HG02759 (cell line): Measurements from ENCODE around the gene ARFGEF2.
"Not testable (repeated sequence)": the region's sequence is repeated elsewhere in the genome, so short reads cannot be mapped to it uniquely, and the experiment has no call there.

Experiments
- ATAC-seq: cut with Tn5 transposase; IDR thresholded peaks from one replicate; pipeline ENCODE4 v1.9.1; 2021; ENCODE audit warnings: mild to moderate bottlenecking, moderate library complexity; ENCODE audit not compliant: unreplicated experiment

ARFGEF2 gene

DNA sequence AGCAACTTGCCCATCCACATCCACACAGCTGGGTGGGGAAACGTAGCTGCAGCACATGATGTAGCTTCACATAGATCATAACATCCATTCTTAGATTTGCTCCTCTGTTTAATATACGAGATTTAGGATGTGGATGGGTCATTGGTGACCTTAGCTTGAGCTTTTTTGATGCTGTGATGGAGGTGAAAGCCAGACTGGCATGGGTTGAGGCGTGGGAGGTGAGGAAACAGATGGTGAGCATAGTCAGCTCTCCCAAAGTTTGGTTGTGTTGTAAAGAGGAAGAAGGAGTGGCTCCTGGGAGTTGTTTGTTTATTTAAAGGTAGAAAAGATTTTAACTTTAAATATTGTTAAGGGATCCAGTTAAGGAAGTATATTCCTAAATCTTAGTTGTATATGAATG is 5.3 kb downstream of the ARFGEF2 start:
- no peak for ATAC-seq

GRCh38 chr20:48928832-48929725 is 7.6 kb downstream of the ARFGEF2 start:
- ATAC-seq = no peak

DNA sequence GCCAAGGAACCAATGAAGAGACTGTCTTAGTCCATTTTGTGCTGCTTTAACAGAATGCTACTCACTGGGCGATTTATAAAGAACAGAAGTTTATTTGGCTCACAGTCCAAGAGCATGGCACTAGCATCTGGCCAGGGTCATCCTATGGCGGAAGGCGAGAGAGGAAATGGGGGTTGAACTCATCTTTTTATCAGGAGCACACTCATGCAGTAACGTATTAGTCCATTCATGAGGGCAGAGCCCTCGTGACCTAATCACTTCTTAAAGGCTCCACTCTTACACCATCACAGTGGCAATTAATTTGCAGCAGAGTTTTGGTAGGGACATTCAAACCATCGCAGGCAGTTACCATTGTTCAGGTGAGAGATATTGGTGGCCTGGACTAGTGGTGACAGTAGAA is 8.5 kb downstream of the ARFGEF2 start:
- ATAC-seq = no peak

- no peak for ATAC-seq
Measured at GRCh38 chr20:48930878-48931277, 9.4 kb downstream of the ARFGEF2 start.

- no peak for ATAC-seq
Measured at GRCh38 chr20:48931527-48932374, 10.2 kb downstream of the ARFGEF2 start.

GRCh38 chr20:48932375-48932941 is 10.9 kb downstream of the ARFGEF2 start:
- no peak for ATAC-seq

DNA sequence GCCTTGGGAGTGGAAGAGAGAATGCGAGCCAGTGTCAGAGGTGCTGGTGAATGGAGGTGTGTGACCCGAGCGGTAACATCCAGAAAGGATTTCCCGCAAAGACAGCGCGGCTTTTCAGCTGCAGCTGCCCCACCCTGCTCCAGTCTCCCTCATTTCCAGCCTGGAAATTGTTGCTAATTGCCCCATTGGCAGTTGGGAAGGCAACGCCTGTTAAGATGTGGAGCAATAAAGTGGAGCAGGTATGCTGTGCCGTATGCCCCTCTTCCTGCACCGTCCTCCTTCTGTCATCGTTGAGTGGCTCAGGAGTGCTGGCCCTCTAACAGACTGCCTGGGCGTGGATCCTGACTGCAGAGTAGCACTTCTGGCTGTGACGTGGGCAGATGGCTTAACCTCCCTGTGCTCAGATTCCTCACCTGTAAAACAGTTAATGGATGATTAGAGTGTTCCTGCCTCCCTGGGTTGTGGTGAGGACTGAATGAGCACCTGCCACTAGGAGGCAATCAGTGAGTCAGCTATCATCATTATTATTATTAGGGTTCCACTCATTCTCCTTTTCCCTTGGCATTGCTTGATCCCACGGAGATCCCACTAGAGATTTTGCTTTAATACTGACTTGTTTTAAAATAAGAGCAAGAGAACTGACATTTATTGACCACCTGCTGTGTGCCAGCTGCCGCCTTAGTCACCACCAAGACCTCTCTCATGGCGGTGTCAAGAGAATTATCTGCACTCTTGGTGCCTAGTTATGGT is 11.7 kb downstream of the ARFGEF2 start:
- no peak for ATAC-seq

DNA sequence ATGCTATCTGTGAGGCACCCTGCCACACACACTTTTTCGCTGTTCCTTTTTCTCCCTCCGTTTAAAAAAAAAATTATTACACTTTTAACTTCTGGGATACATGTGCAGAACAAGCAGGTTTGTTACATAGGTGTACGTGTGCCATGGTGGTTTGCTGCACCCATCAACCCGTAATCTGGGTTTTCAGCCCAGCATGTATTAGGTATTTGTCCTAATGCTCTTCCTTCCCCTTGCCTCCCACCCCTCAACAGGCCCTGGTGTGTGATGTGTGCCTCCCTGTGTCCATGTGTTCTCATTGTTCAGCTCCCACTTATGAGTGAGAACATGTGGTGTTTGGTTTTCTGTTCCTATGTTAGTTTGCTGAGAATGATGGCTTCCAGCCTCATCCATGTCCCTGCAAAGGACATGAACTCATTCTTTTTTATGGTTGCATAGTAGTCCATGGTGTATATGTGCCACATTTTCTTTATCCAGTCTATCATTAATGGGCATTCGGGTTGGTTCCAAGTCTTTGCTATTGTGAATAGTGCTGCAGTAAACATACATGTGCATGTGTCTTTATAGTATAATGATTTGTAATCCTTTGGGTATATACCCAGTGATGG is 12.9 kb downstream of the ARFGEF2 start:
- not testable (repeated sequence) for ATAC-seq

GRCh38 chr20:48934966-48935365 is 13.5 kb downstream of the ARFGEF2 start:
- ATAC-seq = not testable (repeated sequence)

DNA sequence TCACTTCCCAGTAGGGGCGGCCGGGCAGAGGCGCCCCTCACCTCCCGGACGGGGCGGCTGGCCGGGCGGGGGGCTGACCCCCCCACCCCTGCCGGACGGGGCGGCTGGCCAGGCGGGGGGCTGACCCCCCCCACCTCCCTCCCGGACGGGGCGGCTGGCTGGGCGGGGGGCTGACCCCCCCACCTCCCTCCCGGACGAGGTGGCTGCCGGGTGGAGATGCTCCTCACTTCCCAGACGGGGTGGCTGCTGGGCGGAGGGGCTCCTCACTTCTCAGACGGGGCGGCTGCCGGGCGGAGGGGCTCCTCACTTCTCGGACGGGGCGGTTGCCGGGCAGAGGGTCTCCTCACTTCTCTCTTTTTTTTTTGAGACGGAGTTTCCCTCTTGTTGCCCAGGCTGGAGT is 14.7 kb downstream of the ARFGEF2 start:
- not testable (repeated sequence) for ATAC-seq

DNA sequence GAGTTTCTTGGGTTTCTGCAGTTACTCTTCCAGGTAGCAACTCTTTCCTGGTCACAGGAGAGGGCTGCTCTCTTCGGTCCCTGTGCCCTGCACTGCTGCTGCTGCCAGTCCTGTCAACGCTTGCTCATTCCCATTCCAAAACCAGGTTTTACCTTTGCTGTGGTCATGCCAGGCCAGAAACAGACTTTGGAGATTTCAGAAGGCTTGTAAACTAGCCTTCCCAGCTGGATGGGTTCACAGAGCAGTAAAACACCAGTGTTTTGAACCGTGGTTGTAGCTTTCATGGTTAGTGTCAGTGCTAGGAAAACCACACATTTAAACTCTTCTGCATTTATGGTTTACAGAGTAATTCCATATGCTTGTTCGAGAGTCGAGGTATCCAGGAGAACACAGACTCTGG is 16.2 kb downstream of the ARFGEF2 start:
- ATAC-seq = no peak

GRCh38 chr20:48938670-48939069 is 17.2 kb downstream of the ARFGEF2 start:
- no peak for ATAC-seq

GRCh38 chr20:48940170-48940569 is 18.7 kb downstream of the ARFGEF2 start:
- no peak for ATAC-seq

GRCh38 chr20:48941467-48941866 is 20.0 kb downstream of the ARFGEF2 start:
- ATAC-seq = no peak

GRCh38 chr20:48942730-48943129 is 21.2 kb downstream of the ARFGEF2 start:
- ATAC-seq = no peak

DNA sequence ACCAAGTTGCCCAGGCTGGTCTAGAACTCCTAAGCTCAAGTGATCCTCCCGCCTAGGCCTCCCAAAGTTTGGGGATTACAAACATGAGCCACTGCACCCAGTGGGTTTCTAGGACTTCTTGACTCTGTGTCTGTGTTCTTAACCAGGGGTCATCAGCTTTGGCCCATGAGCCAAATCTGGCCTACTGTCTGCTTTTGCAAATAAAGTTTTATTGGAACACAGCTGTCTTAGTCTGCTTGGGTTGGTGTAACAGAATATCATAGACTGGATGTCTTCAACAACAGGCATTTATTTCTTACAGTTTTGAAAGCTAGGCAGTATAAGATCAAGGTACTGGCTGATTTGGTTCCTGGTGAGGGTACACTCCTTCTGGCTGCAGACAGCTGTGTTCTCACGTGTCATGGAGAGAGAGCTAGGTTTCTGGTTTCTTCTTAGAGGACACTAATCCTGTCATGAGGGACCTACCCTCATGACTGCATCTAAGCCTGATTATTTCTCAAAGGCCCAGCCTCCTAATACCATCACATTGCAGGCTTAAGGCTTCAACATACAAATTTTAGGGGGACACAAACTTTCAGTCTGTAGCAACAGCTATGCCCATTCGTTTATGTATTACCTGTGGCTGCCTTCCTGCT is 23.3 kb downstream of the ARFGEF2 start:
- ATAC-seq = no peak

DNA sequence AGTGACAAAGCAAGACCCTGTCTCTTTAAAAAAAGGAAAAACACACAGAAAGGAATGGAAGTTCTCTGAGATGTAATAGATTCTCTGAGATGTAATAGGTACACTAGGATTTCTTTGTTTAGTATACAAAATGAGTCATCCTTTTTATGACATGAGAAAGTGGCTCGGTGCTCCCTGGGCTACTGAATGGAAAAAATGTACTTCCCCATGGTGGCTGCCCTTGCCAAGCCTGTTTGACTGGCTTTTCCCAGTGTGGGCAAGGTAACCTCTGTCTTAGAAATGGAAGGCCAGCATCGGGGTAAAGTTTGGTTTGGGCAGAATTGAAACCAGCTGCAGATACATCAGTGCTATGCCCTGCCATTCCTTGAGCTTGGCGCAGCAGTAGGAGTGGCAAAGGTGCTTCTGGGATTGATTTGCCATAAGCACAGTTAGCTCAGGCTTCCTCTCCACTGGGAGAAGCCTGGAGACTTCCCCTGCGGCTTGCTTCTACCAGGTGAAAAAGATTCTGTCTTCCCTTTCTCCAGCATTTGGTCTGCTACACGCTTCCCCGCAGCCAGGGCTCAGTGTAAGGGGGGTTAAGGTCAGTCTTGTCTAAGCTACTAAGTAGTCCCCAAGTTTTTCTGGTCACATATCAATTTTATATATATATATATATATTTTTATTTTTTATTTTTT is 24.5 kb downstream of the ARFGEF2 start:
- no peak for ATAC-seq

DNA sequence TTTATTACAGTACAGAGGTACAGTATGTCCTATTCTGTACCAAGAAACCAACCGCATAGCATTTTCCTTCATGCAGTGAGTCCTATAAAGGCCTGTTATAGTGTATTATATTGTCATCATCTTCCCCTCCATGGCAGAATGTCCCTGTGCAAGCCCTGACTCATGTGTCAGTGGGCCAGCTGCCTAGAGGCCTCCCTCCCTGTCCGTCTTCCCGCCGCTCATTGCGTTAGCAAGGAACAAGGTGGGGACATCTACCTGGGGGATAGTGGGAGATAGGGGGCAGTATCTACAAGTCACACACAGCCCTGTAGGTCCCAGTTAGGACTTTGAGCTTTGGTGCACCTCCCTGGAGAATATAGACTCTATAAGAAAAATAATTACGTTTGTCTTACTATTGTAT is 27.1 kb downstream of the ARFGEF2 start:
- no peak for ATAC-seq
